AG09319 (cell line): Measurements from ENCODE around the gene C13orf46.

Experiments used
- DNase-seq: peaks from one replicate; pipeline ENCODE4 v3.0.0-alpha.2; 2010; ENCODE audit warnings: low read depth; ENCODE audit errors: extremely low read depth
- CTCF ChIP-seq: IDR thresholded peaks from 2 replicates; pipeline ENCODE4 v1.5.1; 2011; ENCODE audit warnings: low read depth, mild to moderate bottlenecking, inconsistent platforms, low read length, moderate library complexity

C13orf46 gene

GRCh38 chr13:113912596-113912995 is 61.3 kb downstream of the C13orf46 start:
- DNase-seq: no peak
- no peak for TF ChIP-seq CTCF

GRCh38 chr13:113907635-113908617 is 66.0 kb downstream of the C13orf46 start:
- no peak for DNase-seq
- TF ChIP-seq CTCF: no peak

- DNase-seq: no peak
- TF ChIP-seq CTCF: no peak
These were observed 67.3 kb downstream of the C13orf46 start for GRCh38 chr13:113906571-113906970.

- TF ChIP-seq CTCF: no peak
- no peak for DNase-seq
These were observed 67.9 kb downstream of the C13orf46 start for GRCh38 chr13:113905942-113906341.

GRCh38 chr13:113905018-113905417 is 68.9 kb downstream of the C13orf46 start:
- no peak for TF ChIP-seq CTCF
- no peak for DNase-seq

- peak; percentile 35 for TF ChIP-seq CTCF
- DNase-seq: no peak
These were observed 69.5 kb downstream of the C13orf46 start for GRCh38 chr13:113904411-113904810.

GRCh38 chr13:113903912-113904311 is 70.0 kb downstream of the C13orf46 start:
- TF ChIP-seq CTCF: no peak
- no peak for DNase-seq
